Endothelial cell of umbilical vein (primary cell): ENCODE results near the gene TMEM184C. TPM values are rescaled to one million over a fixed set of nuclear protein-coding genes. Genes with fewer than 3 reads are reported as not detected.
A peak's percentile ranks its signal among the peaks of the same experiment; 100 is the strongest.

Source experiments
- BruUV-seq: library from RNA; stranded (reverse); fragments of 400-500 nt; replicated peaks from 2 replicates; lab custom pipeline; 2021; lab: Mats Ljungman, UMichigan
- CTCF ChIA-PET: fragments of 300-600, 350-600 bp; sonication (Branson Sonifier 250); formaldehyde crosslinking; loops from one replicate; lab custom pipeline; 2021; ENCODE audit warnings: antibody characterized with exemption, inconsistent platforms; lab: Charles Lee
- POLR2A ChIA-PET: fragments of 300-600, 350-600 bp; sonication (Branson Sonifier 250); formaldehyde crosslinking; loops from one replicate; lab custom pipeline; 2021; ENCODE audit warnings: antibody characterized with exemption, inconsistent platforms; lab: Charles Lee
- DNase-seq: peaks from one replicate; pipeline ENCODE4 v3.0.0-alpha.2; 2011; ENCODE audit warnings: low read depth, low spot score
- FAIRE-seq: peaks from 2 replicates; lab custom pipeline; 2011; peaks lifted over from hg19 to GRCh38; lab: Jason Lieb, UNC
- H2AFZ ChIP-seq: 2 replicates; pipeline ENCODE4 v1.6.0; 2012; ENCODE audit warnings: low read depth, low read length, control low read depth, inconsistent platforms
- H3K27ac ChIP-seq: 2 replicates; pipeline ENCODE4 v1.5.1; 2011; ENCODE audit warnings: low read depth, mild to moderate bottlenecking, control low read depth, low read length, moderate library complexity; ENCODE audit not compliant: insufficient read depth
- H3K27me3 ChIP-seq, 2 experiments: 2 replicates each; pipeline versions ENCODE4 v1.6.0 to v1.6.1; 2011; ENCODE audit warnings: low read length in 2 of 2, mixed read lengths in 1 of 2; ENCODE audit not compliant: control insufficient read depth in 2 of 2, insufficient read depth in 2 of 2
- H3K36me3 ChIP-seq, 2 experiments: 2 replicates in 1 of 2; 3 replicates in 1 of 2; pipeline ENCODE4 v1.5.1; 2011; ENCODE audit warnings: low read length in 2 of 2, mild to moderate bottlenecking in 1 of 2, moderate library complexity in 1 of 2; ENCODE audit not compliant: control insufficient read depth in 2 of 2, insufficient read depth in 2 of 2; ENCODE audit errors: extremely low read depth in 1 of 2
- H3K4me1 ChIP-seq: 3 replicates; pipeline ENCODE4 v1.5.1; 2011; ENCODE audit warnings: mild to moderate bottlenecking, low read length; ENCODE audit not compliant: control insufficient read depth, insufficient read depth; ENCODE audit errors: extremely low read depth
- H3K4me2 ChIP-seq: 2 replicates; pipeline ENCODE4 v1.6.1; 2011; ENCODE audit warnings: low read length, control low read depth, mixed read lengths; ENCODE audit not compliant: insufficient read depth
- H3K4me3 ChIP-seq, 3 experiments: fragments of 200-600 bp in 1 of 3; sonication (generic), shearing (Covaris generic) in 1 of 3; replicated peaks in 1 of 3; 2 replicates each; pipeline ENCODE4 v1.5.1; 2011 to 2016; ENCODE audit warnings: control low read depth in 3 of 3, low read length in 3 of 3, mild to moderate bottlenecking in 2 of 3, inconsistent platforms in 1 of 3, low read depth in 1 of 3, moderate library complexity in 1 of 3; ENCODE audit not compliant: insufficient read depth in 1 of 3
- H3K79me2 ChIP-seq: 2 replicates; pipeline ENCODE4 v1.6.0; 2012; ENCODE audit warnings: low read length, inconsistent platforms; ENCODE audit not compliant: control insufficient read depth, insufficient read depth
- H3K9ac ChIP-seq: replicated peaks from 2 replicates; pipeline ENCODE3; 2011; ENCODE audit warnings: low read length, control low read depth; ENCODE audit not compliant: insufficient read depth; ENCODE audit errors: extremely low read depth
- H3K9me1 ChIP-seq: replicated peaks from 3 replicates; pipeline ENCODE4 v1.6.0; 2011; ENCODE audit warnings: mild to moderate bottlenecking, low read length; ENCODE audit not compliant: control insufficient read depth, insufficient read depth; ENCODE audit errors: extremely low read depth
- H3K9me3 ChIP-seq: replicated peaks from 2 replicates; pipeline ENCODE4 v1.5.1; 2012; ENCODE audit warnings: low read length, inconsistent platforms; ENCODE audit not compliant: control insufficient read depth, insufficient read depth
- H4K20me1 ChIP-seq: replicated peaks from 2 replicates; pipeline ENCODE3; 2011; ENCODE audit warnings: mild to moderate bottlenecking, low read length; ENCODE audit not compliant: control insufficient read depth, insufficient read depth; ENCODE audit errors: extremely low read depth
- EZH2 ChIP-seq: IDR thresholded peaks from 2 replicates; pipeline ENCODE4 v1.6.1; 2012; ENCODE audit warnings: borderline replicate concordance, low read depth, mild to moderate bottlenecking, moderate library complexity, low read length, inconsistent platforms; ENCODE audit not compliant: severe bottlenecking
- FOS ChIP-seq: IDR thresholded peaks from 2 replicates; pipeline ENCODE4 v1.6.1; 2011; ENCODE audit warnings: mild to moderate bottlenecking, low read length, moderate library complexity, borderline replicate concordance; ENCODE audit not compliant: insufficient read depth
- GATA2 ChIP-seq: IDR thresholded peaks from 2 replicates; pipeline ENCODE4 v1.7.0; 2011; ENCODE audit warnings: low read depth, mild to moderate bottlenecking, moderate library complexity, mixed read lengths, low read length; ENCODE audit not compliant: insufficient read length, insufficient read depth
- MYC ChIP-seq: IDR thresholded peaks from one replicate; pipeline ENCODE4 v1.6.1; 2011; ENCODE audit warnings: mild to moderate bottlenecking, low read depth, low read length
- POLR2A ChIP-seq: IDR thresholded peaks from 2 replicates; pipeline ENCODE4 v1.6.1; 2012; ENCODE audit warnings: low read depth, mild to moderate bottlenecking, control low read depth, low read length
- dilution Hi-C: fragments of 300-500 bp; cut with MboI; formaldehyde crosslinking; loops from one replicate; pipeline ENCODE4 v1.15.0; 2019; ENCODE audit warnings: low sequenced_read_pairs; ENCODE audit not compliant: extremely low pct_ligation_motif_present
- intact Hi-C: fragments of 100-400 bp; cut with micrococcal nuclease; formaldehyde crosslinking; loops from one replicate; pipeline ENCODE4 v1.10.0; 2022
- polyA plus RNA-seq, 4 experiments: library from polyadenylated mRNA; depleted of rRNA in 3 of 4; stranded (reverse) in 3 of 4; unstranded in 1 of 4; fragments of >200 nt; gene quantifications; 2 replicates each; pipeline versions ENCODE4 v1.2.1 to v1.2.3, GENCODE V29; 2011 to 2012; ENCODE audit warnings: missing spikeins in 1 of 4
- total RNA-seq: library from RNA; stranded (reverse); gene quantifications from 2 replicates; pipeline ENCODE4 v1.2.3, GENCODE V29; 2021
- TF ChIP-seq, protein P1 (sequence below), 2 donors: IDR thresholded peaks; 1 replicate in 1 of 2; 2 replicates in 1 of 2; pipeline ENCODE4 v1.5.1; 2011; ENCODE audit warnings: low read length in 2 of 2, mild to moderate bottlenecking in 2 of 2, moderate library complexity in 2 of 2, control low read depth in 1 of 2, inconsistent platforms in 1 of 2, low read depth in 1 of 2; ENCODE audit not compliant: insufficient read depth in 1 of 2; ENCODE audit errors: extremely low read depth in 1 of 2
- TF ChIP-seq, protein P2 (sequence below): IDR thresholded peaks from 2 replicates; pipeline ENCODE4 v1.6.1; 2011; ENCODE audit not compliant: insufficient read depth, insufficient read length

TMEM184C gene
- total and polyA plus RNA-seq, 2 donors (not counting 3 experiments of a cell fraction or from before 2014, with no cell fraction given): 10.3 to 29.2 TPM

DNA sequence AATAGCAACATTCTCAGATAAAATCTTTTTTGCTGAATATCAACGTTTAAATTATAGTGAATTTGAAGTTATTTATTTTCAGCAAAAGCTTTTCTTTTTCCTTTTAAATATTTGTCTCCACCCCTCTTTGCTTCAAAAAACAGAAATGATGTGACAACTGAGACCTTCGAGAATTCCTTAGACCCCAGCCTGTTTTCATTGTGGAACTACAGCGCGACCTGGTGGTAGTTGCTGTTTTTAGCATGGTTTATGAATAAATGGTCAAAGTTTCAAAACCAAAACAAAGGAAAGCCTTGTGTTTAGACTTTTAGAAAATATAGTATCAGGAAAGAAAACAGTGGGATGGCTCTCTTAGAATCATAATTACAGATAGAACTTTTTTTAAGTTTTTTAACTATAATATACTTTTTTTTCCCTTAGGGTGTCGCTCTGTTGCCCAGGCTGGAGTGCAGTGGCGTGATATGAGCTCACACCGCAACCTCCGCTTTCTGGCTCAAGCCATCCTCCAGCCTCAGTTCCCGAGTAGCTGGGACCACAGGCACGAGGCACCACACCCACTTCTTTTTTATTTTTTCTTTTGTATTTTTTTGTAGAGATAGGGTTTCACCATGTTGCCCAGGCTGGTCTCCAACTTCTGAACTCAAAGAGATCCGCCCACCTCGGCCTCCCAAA lies 26.8 kb upstream of the TMEM184C start:
- Histone ChIP-seq H3K27me3 (peaks cover 0 to 3% of the 10 kb centered on the region in 2 experiments), H4K20me1 (no peaks in the 10 kb centered on the region), H2AFZ (no peak overlapping the region), H3K27ac (no peak overlapping the region), H3K36me3 (no peaks in the 10 kb centered on the region), H3K9ac (no peak overlapping the region), H3K4me1 (no peaks in the 10 kb centered on the region), H3K79me2 (no peaks in the 10 kb centered on the region), H3K4me2 (no peak overlapping the region), H3K4me3 (no peak overlapping the region), H3K9me3 (no peaks in the 10 kb centered on the region), H3K9me1 (no peaks in the 10 kb centered on the region)
- DNase-seq (peak; percentile 70), FAIRE-seq (peak; percentile 90)
- TF ChIP-seq, protein P1, sequence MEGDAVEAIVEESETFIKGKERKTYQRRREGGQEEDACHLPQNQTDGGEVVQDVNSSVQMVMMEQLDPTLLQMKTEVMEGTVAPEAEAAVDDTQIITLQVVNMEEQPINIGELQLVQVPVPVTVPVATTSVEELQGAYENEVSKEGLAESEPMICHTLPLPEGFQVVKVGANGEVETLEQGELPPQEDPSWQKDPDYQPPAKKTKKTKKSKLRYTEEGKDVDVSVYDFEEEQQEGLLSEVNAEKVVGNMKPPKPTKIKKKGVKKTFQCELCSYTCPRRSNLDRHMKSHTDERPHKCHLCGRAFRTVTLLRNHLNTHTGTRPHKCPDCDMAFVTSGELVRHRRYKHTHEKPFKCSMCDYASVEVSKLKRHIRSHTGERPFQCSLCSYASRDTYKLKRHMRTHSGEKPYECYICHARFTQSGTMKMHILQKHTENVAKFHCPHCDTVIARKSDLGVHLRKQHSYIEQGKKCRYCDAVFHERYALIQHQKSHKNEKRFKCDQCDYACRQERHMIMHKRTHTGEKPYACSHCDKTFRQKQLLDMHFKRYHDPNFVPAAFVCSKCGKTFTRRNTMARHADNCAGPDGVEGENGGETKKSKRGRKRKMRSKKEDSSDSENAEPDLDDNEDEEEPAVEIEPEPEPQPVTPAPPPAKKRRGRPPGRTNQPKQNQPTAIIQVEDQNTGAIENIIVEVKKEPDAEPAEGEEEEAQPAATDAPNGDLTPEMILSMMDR (IDR thresholded peaks at IDR 0.05; ENCODE audit: extremely low read depth in 1 of 2, insufficient read depth in 1 of 2, low read depth in 1 of 2, low read length in 2 of 2): peak; percentile 52 to 53
- no peak for TF ChIP-seq POLR2A
- TF ChIP-seq, protein P2, sequence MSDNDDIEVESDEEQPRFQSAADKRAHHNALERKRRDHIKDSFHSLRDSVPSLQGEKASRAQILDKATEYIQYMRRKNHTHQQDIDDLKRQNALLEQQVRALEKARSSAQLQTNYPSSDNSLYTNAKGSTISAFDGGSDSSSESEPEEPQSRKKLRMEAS: no peak
- TF ChIP-seq GATA2: no peak
- TF ChIP-seq FOS: no peak
- no peak for TF ChIP-seq EZH2
- TF ChIP-seq MYC: no peak
- dilution Hi-C loops (no loop called here), intact Hi-C loops (loop anchor here (1.0 kb wide), 4 partner anchors 71 to 571 kb away; no protein-coding TSS in a partner anchor)
- POLR2A ChIA-PET: no interaction called here
- CTCF ChIA-PET: interaction anchor here (0.6 to 5.7 kb wide), 29 partner anchors 9 to 1042 kb away, joined by 3 to 233 read pairs (median 6); no protein-coding TSS in a partner anchor
- no TSS peak for BruUV-seq
